ENCODE data around the gene CACNG8.

Gene CACNG8

DNA sequence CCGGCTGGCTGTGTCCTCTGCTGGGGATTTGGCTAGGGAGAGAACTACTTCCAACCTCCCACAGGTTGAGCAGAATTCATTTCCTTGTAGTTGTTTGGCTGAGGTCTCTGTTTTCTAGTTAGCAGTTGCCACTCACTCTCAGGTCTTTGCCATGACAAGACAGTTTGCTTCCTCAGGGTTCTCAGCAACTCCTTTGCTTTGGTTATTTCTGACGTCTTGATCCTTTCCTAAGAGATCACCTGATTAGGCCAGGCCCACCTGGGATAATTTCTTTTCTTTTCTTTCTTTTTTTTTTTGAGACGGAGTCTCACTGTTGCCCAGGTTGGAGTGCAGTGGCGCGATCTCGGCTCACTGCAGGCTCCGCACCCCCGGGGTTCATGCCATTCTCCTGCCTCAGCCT lies 9.4 kb upstream of the CACNG8 start:
- Histone ChIP-seq H3K9ac (no peak overlapping the region), H3K79me2 (no peaks in the 10 kb centered on the region), H3K4me1 (peaks cover 2% of the 10 kb centered on the region), H3K4me2 (ENCODE audit: low read length) (no peak overlapping the region), H3K27me3 (ENCODE audit: control insufficient read depth, insufficient read depth, low read length) (no peaks in the 10 kb centered on the region), H3K4me3 (ENCODE audit: low read depth, low read length) (no peak overlapping the region), H3K36me3 (ENCODE audit: control insufficient read depth, insufficient read depth, low read length) (no peaks in the 10 kb centered on the region), H3K9me3 (ENCODE audit: control insufficient read depth, low read length) (no peaks in the 10 kb centered on the region), H2AFZ (no peak overlapping the region), H3K27ac (no peak overlapping the region)
- TF ChIP-seq, protein P1, sequence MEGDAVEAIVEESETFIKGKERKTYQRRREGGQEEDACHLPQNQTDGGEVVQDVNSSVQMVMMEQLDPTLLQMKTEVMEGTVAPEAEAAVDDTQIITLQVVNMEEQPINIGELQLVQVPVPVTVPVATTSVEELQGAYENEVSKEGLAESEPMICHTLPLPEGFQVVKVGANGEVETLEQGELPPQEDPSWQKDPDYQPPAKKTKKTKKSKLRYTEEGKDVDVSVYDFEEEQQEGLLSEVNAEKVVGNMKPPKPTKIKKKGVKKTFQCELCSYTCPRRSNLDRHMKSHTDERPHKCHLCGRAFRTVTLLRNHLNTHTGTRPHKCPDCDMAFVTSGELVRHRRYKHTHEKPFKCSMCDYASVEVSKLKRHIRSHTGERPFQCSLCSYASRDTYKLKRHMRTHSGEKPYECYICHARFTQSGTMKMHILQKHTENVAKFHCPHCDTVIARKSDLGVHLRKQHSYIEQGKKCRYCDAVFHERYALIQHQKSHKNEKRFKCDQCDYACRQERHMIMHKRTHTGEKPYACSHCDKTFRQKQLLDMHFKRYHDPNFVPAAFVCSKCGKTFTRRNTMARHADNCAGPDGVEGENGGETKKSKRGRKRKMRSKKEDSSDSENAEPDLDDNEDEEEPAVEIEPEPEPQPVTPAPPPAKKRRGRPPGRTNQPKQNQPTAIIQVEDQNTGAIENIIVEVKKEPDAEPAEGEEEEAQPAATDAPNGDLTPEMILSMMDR (IDR thresholded peaks at IDR 0.05): no peak

DNA sequence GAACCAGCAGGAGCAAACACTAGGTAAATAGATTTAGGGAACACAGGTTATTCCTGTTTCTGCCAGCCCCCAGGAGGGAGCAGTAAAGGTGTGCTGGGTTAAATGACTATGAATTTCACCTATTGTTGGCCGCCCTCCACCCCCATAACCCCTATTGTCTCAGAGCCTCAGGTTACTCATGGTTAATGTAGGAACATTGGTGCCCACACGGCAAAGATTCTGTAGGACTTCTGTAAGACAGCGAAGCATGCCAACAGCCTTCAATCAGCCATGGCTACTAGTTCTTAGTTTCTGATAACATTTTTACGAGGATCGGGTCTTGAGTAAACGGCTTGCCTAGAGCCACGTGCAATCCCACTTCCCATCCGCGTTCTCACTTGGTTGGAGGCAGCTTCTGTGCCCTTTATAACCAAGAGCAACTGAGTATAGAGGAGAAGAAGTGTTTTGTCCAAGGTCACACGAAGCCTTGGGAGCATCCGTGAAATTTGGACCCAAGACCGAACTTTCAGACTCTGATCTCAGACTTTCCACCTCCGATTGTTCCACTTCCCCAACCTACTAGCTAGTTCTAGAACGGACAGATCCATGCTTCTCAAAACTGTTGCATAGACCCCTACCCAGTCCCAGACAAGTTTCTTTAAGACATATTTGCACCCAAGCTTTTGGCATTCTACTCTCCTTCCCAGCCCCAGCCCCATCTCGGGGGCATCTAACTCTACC lies 5.1 kb upstream of the CACNG8 start:
- Histone ChIP-seq H3K9me3 (ENCODE audit: control insufficient read depth, low read length) (no peaks in the 10 kb centered on the region), H3K27ac (no peak overlapping the region), H3K36me3 (ENCODE audit: control insufficient read depth, insufficient read depth, low read length) (no peaks in the 10 kb centered on the region), H3K9ac (no peak overlapping the region), H3K4me1 (peaks cover 2% of the 10 kb centered on the region), H3K4me2 (ENCODE audit: low read length) (no peak overlapping the region), H2AFZ (no peak overlapping the region), H3K4me3 (ENCODE audit: low read depth, low read length) (no peak overlapping the region), H3K27me3 (ENCODE audit: control insufficient read depth, insufficient read depth, low read length) (peaks cover 4% of the 10 kb centered on the region), H3K79me2 (no peaks in the 10 kb centered on the region)
- TF ChIP-seq, protein P1 (IDR thresholded peaks at IDR 0.05): no peak

- peaks cover 4% of the 10 kb centered on the region for H3K27me3 ChIP-seq (ENCODE audit: control insufficient read depth, insufficient read depth, low read length)
Observed at GRCh38 chr19:53958168-53958571, 4.6 kb upstream of the CACNG8 start.

DNA sequence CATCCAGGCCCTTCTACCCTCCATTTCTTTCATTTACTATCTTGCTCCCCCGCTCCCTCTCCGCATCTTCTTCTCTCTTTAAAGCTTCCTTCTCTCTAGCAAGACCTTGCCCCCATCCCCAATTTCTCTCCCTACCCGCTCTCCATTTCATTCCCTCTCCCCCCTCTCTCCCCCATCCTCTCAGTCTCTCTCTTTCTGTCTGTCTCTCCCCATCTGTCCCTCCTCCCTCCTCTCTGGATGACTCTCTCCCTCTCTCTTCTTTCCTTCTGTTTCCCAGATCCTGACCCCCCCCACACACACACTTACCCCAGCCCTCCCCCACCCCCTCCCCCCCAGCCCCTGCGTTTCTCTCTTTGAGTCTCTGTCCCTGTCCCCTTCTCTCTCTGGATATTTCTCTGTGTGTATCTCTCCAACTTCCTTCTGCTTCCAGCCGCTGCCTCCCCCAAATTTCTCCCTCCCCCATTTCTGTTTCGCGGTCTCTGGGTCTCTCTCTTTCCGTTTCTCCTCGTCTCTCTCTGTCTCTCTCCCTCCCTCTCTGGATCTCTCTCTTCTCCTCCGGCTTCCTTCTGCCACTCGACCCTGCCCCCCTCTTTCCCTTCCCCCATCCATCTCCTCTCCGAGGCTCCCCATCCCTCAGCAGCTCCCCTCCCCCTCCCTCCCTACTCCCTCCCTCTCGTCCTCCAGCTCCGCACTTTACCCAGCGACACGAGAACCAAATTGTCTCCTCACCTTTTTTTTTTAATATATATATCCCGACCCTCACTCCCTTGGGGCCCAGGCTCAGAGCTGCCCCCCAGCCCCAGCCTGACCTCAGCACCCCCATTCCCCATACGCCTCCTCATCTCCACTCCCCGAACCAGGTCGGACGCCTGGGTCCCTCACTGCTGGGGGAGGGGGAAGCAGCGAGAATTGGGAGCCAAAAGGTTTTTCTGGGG lies 3.6 kb upstream of the CACNG8 start:
- peaks cover 4% of the 10 kb centered on the region for H3K27me3 ChIP-seq (ENCODE audit: control insufficient read depth, insufficient read depth, low read length)
- peaks cover 2% of the 10 kb centered on the region for H3K4me1 ChIP-seq
- no peaks in the 10 kb centered on the region for H3K79me2 ChIP-seq
- H3K27ac ChIP-seq: no peak overlapping the region
- TF ChIP-seq, protein P1 (IDR thresholded peaks at IDR 0.05): no peak
- no peaks in the 10 kb centered on the region for H3K36me3 ChIP-seq (ENCODE audit: control insufficient read depth, insufficient read depth, low read length)
- H3K9me3 ChIP-seq (ENCODE audit: control insufficient read depth, low read length): no peaks in the 10 kb centered on the region
- H3K4me3 ChIP-seq (ENCODE audit: low read depth, low read length): no peak overlapping the region
- no peak overlapping the region for H2AFZ ChIP-seq
- no peak overlapping the region for H3K9ac ChIP-seq
- H3K4me2 ChIP-seq (ENCODE audit: low read length): no peak overlapping the region

More at GRCh38 chr19:53958168-53958571, 4.6 kb upstream of the CACNG8 start:
- no peak overlapping the region for H2AFZ ChIP-seq
- H3K79me2 ChIP-seq: no peaks in the 10 kb centered on the region
- H3K9ac ChIP-seq: no peak overlapping the region
- peaks cover 2% of the 10 kb centered on the region for H3K4me1 ChIP-seq
- TF ChIP-seq, protein P1 (IDR thresholded peaks at IDR 0.05): no peak
- H3K27ac ChIP-seq: no peak overlapping the region
- H3K4me3 ChIP-seq (ENCODE audit: low read depth, low read length): no peak overlapping the region
- no peaks in the 10 kb centered on the region for H3K36me3 ChIP-seq (ENCODE audit: control insufficient read depth, insufficient read depth, low read length)
- no peak overlapping the region for H3K4me2 ChIP-seq (ENCODE audit: low read length)
- H3K9me3 ChIP-seq (ENCODE audit: control insufficient read depth, low read length): no peaks in the 10 kb centered on the region
